GM12873 (cell line): ENCODE data around the gene B3GNT7.

Source experiments
- TF ChIP-seq, protein P1 (sequence below): IDR thresholded peaks from 2 replicates; pipeline ENCODE4 v1.5.1; 2012; ENCODE audit warnings: low read depth, mild to moderate bottlenecking, moderate library complexity, low read length, control low read depth; ENCODE audit not compliant: insufficient read depth; ENCODE audit errors: missing control alignments

Gene B3GNT7, protein sequence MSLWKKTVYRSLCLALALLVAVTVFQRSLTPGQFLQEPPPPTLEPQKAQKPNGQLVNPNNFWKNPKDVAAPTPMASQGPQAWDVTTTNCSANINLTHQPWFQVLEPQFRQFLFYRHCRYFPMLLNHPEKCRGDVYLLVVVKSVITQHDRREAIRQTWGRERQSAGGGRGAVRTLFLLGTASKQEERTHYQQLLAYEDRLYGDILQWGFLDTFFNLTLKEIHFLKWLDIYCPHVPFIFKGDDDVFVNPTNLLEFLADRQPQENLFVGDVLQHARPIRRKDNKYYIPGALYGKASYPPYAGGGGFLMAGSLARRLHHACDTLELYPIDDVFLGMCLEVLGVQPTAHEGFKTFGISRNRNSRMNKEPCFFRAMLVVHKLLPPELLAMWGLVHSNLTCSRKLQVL

DNA sequence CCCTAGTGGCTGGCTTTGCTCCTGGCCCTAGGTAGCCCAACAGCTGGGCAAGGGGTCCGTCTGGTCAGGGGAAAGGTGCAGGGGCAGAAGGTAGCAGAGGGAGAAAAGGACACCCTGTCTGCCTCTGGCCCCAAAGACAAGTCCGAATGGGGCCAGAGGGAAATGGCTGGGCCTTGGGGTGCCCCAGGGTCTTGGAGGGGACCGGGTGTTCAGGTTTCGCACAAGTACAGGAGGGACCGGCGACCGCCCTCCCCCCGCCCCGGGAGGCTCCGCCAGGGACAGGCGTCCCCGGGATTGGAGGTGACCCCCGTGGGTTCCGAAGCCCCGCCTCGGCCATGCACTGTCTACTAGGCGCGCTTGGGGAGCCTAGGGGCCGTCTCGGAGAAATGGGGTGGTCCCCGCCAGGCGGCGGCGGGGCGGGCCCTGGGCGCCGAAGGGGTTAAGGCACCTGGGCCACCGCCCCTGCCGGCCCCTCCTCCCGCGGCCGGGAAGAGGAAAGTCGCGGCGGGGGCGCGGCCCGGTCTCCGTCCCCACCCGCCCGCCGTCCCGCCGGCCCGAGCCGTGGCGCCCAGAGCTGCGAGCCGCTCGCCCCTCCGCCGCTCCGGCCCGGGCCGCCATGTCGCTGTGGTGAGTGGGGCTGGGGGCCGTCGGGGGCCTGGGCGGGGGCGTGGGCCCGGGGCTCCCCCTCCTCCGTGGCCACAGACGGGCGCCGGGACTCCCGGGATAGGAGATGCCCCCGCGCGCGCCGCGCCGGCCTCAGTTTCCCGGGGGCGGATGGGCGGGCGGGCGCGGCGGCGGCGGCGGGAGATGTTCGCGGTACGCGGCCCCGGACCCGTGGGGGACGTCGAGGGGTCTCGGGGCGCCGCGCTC, at the start of gene B3GNT7:
Gene B3GNT7 (plus strand): TSS at position 523 of the 870 bp plus-strand sequence. CDS start 94 bp downstream, at position 617.
- TF ChIP-seq, protein P1, sequence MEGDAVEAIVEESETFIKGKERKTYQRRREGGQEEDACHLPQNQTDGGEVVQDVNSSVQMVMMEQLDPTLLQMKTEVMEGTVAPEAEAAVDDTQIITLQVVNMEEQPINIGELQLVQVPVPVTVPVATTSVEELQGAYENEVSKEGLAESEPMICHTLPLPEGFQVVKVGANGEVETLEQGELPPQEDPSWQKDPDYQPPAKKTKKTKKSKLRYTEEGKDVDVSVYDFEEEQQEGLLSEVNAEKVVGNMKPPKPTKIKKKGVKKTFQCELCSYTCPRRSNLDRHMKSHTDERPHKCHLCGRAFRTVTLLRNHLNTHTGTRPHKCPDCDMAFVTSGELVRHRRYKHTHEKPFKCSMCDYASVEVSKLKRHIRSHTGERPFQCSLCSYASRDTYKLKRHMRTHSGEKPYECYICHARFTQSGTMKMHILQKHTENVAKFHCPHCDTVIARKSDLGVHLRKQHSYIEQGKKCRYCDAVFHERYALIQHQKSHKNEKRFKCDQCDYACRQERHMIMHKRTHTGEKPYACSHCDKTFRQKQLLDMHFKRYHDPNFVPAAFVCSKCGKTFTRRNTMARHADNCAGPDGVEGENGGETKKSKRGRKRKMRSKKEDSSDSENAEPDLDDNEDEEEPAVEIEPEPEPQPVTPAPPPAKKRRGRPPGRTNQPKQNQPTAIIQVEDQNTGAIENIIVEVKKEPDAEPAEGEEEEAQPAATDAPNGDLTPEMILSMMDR: no peak

DNA sequence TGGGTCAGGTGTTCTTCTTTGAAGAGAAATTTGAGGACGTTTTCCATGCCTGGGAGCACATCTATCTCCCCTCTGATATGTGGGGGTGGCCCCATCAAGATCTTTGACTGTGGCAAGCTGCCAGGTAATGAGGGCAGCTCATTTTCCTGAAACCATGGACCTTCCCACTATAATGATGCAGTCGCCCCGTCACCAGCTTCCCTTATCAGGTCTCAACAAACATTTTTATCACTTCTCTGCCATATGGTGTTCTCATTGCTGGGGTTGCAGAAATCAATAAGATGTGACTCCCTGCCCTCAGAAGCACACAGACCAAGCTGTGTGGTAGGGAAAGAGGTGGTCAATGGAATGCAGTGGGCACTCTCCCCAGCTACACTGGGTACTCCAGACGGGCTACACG, 48.4 kb upstream of the B3GNT7 start:
- TF ChIP-seq, protein P1: no peak

DNA sequence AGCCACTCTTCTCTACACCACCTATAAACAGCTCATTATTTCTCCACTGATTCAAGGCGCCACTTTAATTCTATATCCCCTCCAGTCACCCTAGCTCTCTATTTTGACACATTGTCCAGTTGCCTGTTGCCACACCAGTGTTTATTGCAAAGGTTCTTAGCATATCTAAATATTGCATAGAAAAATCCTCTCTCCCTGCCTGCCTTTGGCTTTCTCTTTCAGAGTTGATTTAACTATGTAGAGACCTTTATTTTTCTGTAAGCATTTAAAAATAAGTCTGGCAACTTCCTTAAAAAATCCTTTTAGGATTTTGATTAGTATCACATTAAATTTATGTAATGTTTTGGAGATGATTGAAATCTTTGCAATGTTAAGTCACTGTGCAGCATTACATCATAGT, 47.9 kb upstream of the B3GNT7 start:
- TF ChIP-seq, protein P1: no peak

DNA sequence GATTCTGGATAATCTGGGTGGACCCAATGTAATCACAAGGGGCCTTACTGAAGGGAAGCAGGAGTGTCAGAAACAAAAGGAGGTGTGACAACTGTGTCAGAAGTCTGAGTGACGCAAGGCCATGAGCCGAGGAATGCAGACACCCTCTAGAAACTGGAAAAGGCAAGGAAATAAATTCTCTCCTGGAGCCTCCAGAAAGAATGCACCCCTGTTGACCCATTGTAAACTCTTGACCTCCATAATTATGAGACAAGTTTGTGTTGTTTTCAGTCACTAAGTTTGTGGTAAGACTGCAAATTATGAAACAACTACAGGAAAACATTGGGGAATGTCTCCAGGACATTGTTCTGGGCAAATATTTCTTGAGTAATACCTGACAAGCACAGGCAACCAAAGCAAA, 47.3 kb upstream of the B3GNT7 start:
- TF ChIP-seq, protein P1: no peak

DNA sequence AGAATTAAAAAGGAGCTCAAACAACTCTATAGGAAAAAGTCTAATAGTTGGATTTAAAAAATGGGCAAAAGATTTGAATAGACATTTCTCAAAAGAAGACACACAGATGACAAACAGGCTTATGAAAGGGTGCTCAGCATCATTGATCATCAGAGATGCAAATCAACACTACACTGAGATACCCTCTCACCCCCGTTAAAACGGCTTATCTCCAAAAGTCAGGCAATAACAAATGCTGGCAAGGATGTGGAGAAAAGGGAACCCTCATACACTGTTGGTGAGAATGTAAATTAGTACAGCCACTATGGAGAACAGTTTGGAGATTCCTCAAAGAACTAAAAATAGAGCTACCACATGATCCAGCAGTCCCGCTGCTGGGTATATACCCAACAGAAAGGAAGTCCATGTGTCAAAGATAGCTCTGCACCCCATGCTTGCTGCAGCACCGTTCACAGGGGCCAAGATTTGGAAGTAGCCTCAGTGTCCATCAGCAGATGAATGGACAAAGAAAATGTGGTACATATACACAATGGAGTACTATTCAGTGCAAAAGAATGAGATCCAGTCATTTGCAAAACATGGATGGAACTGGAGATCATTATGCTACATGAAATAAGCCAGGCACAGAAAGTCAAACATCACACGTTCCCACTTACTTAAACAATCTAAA, 46.7 kb upstream of the B3GNT7 start:
- TF ChIP-seq, protein P1: no peak

DNA sequence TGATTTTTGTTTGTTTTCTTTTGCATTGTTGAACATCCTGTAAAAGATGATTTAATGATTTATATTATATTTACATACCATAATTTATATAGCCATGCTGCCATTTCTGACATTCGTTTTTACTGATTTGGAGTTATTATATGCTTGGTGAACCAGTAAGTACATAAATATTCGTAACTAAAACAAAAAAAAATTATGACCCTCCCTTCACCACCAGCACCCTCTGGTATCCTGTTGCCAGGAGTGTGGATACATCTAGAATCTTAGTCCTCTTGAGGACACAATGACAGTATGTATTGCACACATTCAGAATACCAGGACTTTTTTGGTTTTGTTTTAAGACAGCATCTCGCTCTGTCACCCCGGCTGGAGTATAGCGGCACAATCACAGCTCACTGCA, 43.9 kb upstream of the B3GNT7 start:
- TF ChIP-seq, protein P1: no peak

DNA sequence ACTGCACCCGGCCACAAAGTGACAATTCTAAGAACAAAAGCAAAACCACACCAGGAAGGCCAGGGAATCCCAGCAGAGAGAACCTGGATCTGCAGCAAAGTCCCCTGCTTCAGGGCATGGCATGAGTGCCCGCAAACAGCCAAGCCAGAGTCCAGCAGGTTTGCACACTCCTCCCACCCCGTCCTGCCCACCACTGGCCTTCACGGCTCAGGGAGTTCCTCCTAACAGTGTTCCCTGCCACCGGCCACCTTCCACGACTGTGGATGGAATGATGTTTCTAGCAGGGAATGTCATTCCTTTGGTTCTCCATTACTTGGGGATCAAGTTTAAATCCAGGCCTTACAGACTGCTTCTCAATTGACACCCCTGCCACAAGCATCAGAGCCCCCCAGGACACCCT, 42.0 kb upstream of the B3GNT7 start:
- TF ChIP-seq, protein P1: no peak
